ENCODE results near the gene CHCHD3. TPM values are rescaled to one million over a fixed set of nuclear protein-coding genes. Genes with fewer than 3 reads are reported as not detected.

The CHCHD3 gene
- total RNA-seq, 1 donor from 2014 or later, result 50.6 TPM

DNA sequence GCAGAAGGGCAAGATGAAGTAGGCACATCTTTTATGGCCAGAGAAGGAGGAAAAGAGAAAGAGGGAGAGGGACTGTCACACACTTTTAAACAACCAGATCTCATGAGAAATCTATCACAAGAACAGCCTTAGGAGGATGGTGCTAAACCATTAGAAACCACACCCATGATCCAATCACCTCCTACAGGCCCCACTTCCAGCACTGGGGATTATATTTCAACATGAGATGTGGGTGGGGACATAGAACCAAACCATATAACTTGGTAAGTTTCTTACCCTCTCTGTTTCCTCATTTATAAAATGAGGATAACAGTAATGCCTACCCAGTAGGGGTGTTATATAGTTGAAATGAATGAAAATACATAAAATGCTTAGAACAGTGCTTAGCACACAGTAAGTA lies 66.0 kb downstream of the CHCHD3 start:
- TF ChIP-seq POLR2A (IDR thresholded peaks at IDR 0.05) (no peak), POLR2AphosphoS5 (IDR thresholded peaks at IDR 0.05; ENCODE audit: insufficient read depth in 1 of 2, low read depth in 1 of 2) (no peak)
- TF ChIP-seq, protein P1, sequence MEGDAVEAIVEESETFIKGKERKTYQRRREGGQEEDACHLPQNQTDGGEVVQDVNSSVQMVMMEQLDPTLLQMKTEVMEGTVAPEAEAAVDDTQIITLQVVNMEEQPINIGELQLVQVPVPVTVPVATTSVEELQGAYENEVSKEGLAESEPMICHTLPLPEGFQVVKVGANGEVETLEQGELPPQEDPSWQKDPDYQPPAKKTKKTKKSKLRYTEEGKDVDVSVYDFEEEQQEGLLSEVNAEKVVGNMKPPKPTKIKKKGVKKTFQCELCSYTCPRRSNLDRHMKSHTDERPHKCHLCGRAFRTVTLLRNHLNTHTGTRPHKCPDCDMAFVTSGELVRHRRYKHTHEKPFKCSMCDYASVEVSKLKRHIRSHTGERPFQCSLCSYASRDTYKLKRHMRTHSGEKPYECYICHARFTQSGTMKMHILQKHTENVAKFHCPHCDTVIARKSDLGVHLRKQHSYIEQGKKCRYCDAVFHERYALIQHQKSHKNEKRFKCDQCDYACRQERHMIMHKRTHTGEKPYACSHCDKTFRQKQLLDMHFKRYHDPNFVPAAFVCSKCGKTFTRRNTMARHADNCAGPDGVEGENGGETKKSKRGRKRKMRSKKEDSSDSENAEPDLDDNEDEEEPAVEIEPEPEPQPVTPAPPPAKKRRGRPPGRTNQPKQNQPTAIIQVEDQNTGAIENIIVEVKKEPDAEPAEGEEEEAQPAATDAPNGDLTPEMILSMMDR (IDR thresholded peaks at IDR 0.05), result no peak
- intact Hi-C loops (cut with DNase I), result no loop called here
- no peak for DNase-seq (ENCODE audit: extremely low spot score in 2 of 2)
- Histone ChIP-seq H3K4me1 (no peaks in the 10 kb centered on the region), H3K9me3 (no peaks in the 10 kb centered on the region), H3K36me3 (no peaks in the 10 kb centered on the region), H3K27ac (no peak overlapping the region), H3K27me3 (no peaks in the 10 kb centered on the region), H3K4me3 (no peak overlapping the region)

DNA sequence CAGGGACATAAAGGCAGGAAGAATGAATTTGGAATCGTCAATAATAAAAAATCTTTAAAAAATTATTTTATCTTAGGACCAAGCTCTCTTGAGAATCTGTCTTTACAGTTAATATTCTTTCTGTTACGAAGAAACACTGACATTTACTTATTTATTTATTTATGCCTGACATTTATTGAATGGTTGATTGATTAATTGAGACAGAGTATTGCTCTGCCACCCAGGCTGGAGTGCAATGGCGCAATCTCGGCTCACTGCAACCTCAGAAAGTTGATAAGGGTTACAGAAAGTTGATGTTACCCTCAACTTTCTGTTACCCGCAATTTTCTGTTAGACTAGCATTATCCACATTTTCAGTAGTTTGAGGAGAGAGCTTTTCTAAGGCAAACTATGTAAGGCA lies 70.1 kb downstream of the CHCHD3 start:
- TF ChIP-seq, protein P1 (IDR thresholded peaks at IDR 0.05), result no peak
- TF ChIP-seq POLR2A (IDR thresholded peaks at IDR 0.05) (no peak), POLR2AphosphoS5 (IDR thresholded peaks at IDR 0.05; ENCODE audit: insufficient read depth in 1 of 2, low read depth in 1 of 2) (no peak)
- H3K9me3 ChIP-seq, result no peaks in the 10 kb centered on the region
- no peak overlapping the region for H3K4me3 ChIP-seq
- DNase-seq (ENCODE audit: extremely low spot score in 2 of 2), result no peak
- H3K4me1 ChIP-seq, result no peaks in the 10 kb centered on the region
- intact Hi-C loops (cut with DNase I), result no loop called here
- no peaks in the 10 kb centered on the region for H3K36me3 ChIP-seq
- H3K27ac ChIP-seq, result no peak overlapping the region
- no peaks in the 10 kb centered on the region for H3K27me3 ChIP-seq

DNA sequence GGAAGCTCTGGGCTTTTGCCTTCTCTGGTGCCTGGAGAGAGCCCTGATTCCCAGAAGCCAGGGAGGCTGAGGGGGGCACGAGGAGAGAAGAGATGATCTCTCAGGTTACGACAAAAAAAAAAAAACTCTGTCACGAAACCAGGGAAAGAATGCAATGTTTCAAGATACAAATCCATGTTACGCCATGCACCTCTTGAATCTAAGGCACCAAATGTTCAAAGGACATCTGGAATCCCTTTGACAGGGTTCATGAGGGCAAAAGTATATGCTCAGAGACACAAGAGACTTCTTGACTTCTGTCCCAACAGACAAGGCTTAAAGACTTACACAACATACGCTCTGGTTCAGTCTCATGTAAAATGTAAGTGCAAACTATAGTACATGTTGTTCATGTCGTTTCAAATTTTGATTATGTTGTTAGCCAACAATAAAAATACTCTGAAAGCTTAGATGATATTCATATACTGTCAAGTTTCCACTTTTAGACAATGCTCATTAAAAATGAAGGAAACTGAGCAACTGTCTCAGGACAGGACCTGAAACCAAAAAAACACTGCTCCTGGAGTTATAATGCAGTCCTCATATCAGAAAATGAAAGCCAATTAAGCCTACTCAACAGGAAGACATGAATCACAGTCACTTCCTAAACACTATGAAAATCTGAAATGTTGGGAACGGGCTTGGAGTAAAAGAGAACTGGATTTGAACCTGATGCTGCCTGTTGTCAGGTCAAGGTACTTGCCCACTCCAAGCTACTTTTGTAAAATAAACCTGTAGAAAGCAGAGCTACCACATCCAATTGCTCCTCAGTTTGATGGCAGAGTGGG lies 72.3 kb downstream of the CHCHD3 start:
- no peak overlapping the region for H3K4me3 ChIP-seq
- H3K4me1 ChIP-seq, result no peaks in the 10 kb centered on the region
- H3K27me3 ChIP-seq, result no peaks in the 10 kb centered on the region
- no peak overlapping the region for H3K27ac ChIP-seq
- no peaks in the 10 kb centered on the region for H3K36me3 ChIP-seq
- TF ChIP-seq POLR2A (IDR thresholded peaks at IDR 0.05) (no peak), POLR2AphosphoS5 (IDR thresholded peaks at IDR 0.05; ENCODE audit: insufficient read depth in 1 of 2, low read depth in 1 of 2) (no peak)
- TF ChIP-seq, protein P1 (IDR thresholded peaks at IDR 0.05), result no peak
- DNase-seq (ENCODE audit: extremely low spot score in 2 of 2), result no peak
- intact Hi-C loops (cut with DNase I), result no loop called here
- H3K9me3 ChIP-seq, result no peaks in the 10 kb centered on the region

DNA sequence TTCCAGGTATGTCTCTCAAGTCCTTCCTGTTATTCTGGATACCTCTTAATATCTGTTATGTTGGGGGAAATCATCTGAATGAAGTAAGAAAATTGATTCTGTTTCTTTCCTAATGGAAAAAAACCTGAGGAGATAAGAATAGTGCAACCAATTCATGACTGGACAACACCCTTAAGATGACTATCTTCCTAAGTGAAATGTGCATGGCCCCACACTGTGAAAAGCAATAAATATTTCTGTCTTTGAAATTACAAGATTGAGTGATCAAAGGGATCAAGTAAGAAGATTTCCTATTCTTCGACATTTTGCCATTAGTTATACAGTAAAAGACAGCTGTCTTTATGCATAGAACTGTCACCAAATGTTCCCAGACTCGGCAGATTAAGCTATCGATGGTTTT lies 73.9 kb downstream of the CHCHD3 start:
- no peak for DNase-seq (ENCODE audit: extremely low spot score in 2 of 2)
- TF ChIP-seq, protein P1 (IDR thresholded peaks at IDR 0.05), result no peak
- TF ChIP-seq POLR2A (IDR thresholded peaks at IDR 0.05) (no peak), POLR2AphosphoS5 (IDR thresholded peaks at IDR 0.05; ENCODE audit: insufficient read depth in 1 of 2, low read depth in 1 of 2) (no peak)
- Histone ChIP-seq H3K9me3 (no peaks in the 10 kb centered on the region), H3K4me1 (peaks cover 5% of the 10 kb centered on the region), H3K27me3 (no peaks in the 10 kb centered on the region), H3K4me3 (no peak overlapping the region), H3K36me3 (no peaks in the 10 kb centered on the region), H3K27ac (no peak overlapping the region)
- intact Hi-C loops (cut with DNase I), result no loop called here

All from vagina (tissue), 2 donors.